GM21717 (cell line): ENCODE results near the gene PHLPP1.
"Not testable (repeated sequence)": the region's sequence is repeated elsewhere in the genome, so short reads cannot be mapped to it uniquely, and the experiment has no call there.

ENCODE experiments used
- ATAC-seq: cut with Tn5 transposase; IDR thresholded peaks from one replicate; pipeline ENCODE4 v1.9.1; 2021; ENCODE audit warnings: mild to moderate bottlenecking, moderate library complexity; ENCODE audit not compliant: unreplicated experiment

The PHLPP1 gene

DNA sequence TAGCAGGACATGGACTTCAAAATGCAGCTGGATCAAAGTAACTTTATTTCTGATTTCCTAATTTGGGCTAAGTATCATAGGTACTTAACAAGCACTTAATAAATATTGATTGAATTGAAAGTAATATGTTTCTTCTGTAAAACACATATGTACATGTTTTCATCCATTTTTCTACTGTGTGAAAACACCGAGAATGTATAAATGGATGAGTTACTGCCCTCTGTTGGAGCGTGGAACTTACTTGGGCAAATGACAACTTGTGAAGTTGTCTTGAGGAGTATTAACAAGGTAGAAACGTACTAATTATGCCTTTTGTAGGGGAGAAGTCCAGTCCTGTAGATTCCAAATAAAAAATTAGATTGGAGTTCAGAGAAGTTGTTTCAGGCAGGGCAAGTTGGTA lies 87.2 kb downstream of the PHLPP1 start:
- ATAC-seq = no peak

DNA sequence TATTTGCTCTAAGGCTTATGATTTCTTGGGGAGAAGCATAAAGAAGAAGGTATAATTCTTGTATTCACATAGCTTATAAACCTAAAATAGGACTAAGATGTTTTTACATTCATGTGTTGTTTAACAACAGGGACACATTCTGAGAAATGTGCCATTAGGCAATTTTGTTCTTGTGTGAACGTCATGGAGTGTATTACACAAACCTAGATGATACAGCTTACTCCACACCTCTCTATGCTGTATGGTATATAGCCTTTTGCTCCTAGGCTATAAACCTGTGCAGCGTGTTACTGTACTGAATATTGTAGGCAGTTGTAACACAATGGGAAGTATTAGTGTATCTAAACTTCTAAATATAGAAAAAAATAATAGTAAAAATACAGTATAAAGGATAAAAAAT lies 92.1 kb downstream of the PHLPP1 start:
- ATAC-seq = no peak

DNA sequence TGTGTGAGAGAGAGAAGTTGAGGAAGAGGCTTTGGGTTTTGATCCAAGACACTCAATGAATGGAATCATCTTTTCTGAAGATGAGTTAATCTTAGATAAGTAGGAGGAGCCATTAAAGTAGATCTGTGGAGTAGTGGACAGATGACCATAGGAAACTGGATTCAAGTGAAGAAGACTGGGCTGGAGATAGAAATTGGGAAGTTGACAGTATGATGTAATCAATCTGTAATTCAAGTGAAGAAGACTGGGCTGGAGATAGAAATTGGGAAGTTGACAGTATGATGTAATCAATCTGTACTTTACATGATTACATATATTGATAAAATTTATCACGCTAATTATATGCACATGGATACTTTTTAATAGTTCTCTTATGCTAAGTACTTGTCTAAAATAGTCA lies 92.8 kb downstream of the PHLPP1 start:
- ATAC-seq = no peak

DNA sequence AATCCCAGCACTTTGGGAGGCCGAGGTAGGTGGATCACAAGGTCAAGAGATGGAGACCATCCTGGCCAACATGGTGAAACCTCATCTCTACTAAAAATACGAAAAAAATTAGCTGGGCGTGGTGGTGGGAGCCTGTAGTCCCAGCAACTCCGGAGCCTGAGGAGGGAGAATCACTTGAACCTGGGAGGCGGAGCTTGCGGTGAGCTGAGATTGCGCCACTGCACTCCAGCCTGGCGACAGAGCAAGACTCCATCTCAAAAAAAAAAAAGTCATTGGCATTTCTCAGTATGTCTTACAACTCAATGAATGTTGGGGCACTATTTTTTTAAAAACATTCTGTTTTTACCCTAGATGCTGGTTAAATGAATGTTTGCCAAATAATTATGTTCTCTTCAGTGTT lies 94.1 kb downstream of the PHLPP1 start:
- not testable (repeated sequence) for ATAC-seq

DNA sequence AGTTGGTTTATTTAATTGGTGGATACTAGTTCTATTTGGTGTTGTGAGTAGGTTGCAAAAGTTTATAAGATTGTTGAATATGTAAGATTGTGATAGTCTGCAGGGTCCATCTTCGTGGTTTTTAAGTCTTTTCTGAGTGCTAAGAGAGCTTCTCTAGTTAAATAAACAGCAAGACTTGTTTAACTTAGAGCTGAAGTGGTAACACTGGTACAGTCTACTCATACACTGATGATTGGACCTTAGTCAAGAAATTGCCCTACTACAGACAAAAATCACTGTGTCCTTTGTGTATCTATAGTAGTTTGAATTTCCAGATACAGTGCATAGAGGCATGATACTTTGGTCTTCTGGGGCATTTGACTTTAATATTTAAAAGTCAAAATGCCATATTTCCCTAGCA lies 94.6 kb downstream of the PHLPP1 start:
- no peak for ATAC-seq

DNA sequence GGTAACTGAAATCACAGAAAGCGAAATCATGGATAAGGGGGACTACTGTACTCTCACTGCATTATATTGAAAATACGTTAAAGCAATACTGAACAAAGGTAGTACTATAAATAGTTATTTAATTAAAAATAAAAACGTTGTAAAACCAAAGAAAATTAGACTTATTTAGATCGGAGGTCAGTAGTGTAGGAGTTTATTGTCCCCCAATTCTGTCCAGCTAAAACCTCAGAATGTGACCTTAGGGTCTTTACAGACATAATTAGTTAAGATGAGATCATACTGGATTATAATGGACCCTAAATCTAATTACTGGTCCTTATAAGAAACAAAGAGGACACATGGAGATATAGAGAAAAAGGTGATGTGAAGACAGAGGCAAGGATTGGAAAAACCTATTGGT lies 95.3 kb downstream of the PHLPP1 start:
- no peak for ATAC-seq

DNA sequence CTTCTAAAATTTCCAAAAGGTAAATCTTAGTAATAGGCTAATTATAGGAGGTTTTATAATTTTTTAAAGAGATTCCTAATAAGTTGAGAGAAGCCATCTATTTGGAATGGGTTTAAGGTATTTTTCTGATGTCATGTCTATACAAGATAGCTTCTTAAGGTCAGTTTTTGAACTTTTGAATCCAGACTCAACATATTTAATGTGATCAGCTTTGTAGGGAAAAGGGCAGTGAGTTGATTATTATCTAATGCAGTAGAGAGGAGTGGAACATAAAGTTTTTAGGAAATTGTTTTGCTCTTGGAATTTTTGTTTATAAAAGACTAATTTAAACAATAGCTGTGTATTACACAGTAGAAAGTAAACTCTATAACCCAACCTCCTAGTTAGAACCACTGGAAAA lies 96.3 kb downstream of the PHLPP1 start:
- no peak for ATAC-seq

DNA sequence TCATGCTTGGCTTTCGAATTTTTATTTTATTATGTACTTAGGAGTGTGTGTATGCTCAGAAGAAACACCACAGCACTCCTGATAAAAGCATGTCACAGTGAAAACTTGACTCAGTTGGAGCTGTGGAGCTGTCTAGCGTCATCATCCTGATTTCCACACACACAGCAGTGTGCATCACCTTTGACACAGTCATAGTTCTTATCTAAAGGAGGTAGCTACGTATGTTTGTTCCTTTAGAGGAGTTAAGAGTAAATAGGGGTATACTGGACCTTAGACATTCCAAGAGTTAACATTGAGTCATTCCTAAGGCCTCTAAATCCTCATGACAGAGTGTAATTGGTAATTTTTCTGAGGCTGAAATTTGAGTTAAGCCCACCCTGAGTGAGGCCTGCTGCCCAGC lies 96.9 kb downstream of the PHLPP1 start:
- no peak for ATAC-seq

DNA sequence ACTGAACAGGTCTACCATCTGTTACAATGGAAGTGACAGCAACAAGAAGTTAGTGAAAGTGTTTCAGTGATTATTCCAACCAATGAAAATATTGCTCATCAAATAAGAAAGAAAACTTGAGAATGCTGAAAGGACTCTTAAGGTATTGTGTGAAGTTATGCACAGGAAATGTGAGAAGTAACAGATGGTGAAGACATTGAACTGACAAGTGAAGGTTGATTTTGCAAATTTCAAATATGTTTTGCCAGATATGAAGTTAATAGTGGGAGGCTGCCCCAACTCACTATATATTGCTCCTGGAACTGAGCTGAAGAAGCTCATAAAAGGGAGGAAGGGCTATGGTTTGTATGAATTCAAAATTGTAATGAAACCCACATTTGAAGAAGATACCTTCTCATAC lies 97.5 kb downstream of the PHLPP1 start:
- ATAC-seq = no peak

DNA sequence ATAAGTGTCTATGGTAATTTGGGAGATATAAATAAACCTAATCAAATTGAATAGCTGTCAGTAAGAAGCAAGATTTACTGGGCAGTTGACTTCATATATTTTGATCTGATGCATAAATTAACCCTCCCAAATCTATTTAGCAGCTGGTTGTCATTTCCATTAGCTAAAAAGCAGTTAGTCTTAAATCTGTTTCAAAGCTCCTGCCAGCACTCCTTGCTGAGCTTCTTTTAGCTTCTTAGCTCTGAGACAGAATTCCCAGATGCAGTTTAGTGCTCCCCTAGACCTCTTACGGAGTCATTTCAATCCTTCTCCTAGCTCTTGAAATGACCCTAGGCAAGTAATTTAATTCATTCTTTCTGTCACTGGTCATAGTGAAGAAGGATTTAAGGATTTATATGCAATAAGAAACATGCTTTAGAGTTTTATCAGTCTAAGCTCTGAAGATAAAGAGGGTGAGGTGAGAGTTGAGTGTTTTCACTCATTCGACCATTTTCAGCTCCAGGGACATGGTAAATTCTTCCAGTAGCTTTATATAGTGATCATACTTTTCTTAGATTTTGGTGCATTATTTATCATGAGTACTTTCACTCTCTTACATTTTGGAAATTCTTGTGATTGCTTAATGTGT lies 98.9 kb downstream of the PHLPP1 start:
- ATAC-seq = no peak

DNA sequence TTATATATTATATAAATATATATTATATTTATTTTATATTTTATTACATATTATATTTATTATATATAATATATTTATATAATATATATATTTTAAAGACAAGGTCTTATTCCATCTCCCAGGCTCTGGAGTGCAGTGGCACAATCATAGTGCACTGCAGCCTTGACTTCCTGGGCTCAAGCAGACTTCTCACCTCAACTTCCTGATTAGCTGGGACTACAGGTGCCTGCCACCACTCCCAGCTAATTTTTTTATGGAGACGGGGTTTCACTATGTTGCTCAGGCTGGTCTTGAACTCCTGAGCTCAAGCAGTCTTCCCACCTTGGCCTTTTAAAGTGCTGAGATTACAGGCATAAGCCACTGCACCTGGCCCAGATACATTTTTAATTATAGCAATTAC lies 110.0 kb downstream of the PHLPP1 start:
- ATAC-seq = no peak

DNA sequence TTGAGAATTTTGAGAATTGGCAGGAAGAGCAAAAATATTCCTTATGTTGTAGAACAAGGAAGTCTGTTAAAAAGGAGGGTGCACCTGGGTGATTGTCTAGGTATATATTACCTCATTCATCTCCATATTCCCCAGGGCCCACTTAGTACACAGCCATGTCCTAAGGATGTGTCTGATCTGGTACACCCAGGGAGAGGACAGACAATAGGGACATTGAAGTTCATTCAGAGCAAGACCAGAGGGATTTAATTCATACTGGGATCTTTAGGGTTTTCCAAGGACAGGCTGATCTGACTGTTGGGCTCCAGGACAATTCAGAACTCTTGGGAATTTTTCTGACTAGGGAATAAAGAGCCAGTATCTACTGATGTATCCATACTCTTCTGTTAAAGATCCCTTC lies 112.1 kb downstream of the PHLPP1 start:
- no peak for ATAC-seq

DNA sequence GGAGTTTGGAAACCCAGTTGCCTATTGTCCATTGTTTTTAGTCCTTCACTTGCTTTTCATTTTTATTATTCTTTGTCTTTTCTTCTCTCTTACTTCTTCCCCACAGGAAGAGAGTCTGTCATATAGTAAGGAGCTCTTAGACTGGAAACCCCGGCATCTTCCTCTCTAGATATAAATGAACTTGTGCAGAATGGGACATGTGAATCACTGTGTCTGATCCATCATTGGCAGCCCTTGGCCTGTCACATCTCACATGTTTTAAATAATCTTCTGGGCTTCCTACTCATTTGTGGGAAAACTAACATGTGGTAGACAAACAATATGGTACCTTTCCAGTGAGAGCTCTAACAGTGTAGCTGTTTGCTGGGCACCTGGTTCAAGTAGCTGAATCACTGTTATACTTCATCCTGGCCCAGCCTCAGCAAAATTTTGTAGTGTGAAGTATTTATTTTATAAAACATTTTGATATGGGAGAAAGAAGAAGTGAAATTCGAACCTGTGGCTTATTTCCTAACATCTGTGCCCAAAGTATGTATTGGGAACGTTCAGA lies 112.8 kb downstream of the PHLPP1 start:
- no peak for ATAC-seq

DNA sequence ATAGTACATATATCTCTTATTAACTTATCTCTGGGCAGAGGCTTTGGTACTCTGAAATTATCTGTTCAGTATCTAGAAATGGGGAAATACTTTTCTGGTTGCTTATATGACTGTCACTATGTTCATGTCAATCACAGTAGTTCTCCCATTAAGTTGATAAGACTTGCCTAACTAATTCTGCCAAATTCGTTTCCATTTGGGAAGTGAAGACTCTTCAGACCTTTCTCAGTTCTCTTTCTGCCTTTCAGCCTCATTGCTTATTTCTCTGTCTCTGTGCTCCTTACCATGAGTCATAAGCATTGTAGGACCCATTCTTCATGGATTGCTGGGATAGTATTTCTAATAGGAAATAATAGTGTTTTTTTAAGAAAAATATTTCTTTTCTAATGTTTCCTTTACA lies 113.5 kb downstream of the PHLPP1 start:
- no peak for ATAC-seq

DNA sequence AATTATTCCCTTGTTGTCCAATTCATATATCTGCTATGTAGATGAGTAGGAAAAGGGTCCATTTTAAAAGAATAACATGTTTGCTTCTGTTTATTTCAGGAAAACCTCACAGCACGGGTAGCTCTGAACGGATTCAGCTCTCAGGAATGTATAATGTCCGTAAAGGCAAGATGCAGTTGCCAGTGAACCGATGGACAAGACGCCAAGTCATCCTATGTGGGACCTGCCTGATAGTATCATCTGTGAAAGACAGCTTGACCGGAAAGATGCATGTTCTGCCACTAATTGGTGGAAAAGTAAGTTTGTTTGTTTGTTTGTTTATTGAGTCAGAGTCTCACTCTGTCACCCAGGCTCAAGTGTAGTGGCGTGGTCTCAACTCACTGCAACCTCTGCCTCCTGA lies 114.6 kb downstream of the PHLPP1 start:
- ATAC-seq = no peak

DNA sequence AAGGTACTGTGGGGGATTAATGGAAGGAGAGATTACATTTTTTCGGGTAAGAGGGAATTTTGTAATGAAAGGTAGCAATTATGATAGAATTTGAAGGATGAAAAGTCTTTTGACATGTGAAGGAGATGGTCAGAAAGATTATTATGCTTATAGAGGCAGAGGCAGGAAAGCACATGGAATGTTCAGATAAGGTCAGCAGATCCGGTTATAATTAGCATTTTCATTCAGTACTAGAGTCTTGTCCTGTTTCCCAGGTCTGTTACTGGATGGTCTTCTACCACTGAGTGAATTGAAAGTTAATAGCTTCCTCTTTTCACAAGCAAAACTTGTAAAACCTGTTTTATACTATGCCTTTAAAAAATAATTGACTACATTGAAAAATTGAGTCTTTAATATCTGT lies 116.9 kb downstream of the PHLPP1 start:
- no peak for ATAC-seq

DNA sequence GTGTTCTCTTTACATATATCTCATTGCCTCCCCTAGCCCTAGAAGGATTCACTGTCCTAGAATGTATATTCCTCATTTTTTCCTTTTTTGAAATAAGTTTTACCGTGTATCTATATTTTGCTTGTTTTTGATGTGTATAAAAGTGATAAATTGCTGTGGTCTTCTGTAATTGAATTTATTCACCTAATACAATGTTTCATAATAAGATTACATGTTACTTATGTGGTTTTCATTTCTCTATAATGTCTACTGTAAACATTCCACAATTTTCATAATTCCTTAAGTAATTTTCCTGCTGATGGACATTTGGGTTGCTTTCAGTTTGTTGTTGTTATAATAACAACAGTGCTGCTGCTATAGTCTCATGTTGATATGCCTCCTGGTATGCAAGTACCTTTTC lies 118.2 kb downstream of the PHLPP1 start:
- no peak for ATAC-seq

DNA sequence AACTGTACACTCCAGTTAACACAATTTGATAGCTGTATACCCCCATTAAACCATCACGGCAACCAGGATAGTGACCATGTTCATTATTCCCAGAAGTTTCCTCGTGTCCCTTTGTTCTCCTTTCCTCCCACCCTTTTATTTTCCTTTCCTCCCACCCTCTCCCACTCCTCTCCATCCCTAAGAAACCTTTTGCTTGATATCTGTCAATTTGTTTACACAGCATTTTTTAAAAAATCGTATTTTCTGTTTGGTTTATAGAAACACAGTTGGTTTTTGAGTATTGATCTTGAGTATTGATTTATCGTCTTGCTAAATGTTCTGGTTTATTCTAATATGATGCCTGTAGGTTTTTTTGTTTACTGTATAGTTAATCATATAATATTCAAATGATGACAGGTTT lies 119.4 kb downstream of the PHLPP1 start:
- ATAC-seq = no peak

DNA sequence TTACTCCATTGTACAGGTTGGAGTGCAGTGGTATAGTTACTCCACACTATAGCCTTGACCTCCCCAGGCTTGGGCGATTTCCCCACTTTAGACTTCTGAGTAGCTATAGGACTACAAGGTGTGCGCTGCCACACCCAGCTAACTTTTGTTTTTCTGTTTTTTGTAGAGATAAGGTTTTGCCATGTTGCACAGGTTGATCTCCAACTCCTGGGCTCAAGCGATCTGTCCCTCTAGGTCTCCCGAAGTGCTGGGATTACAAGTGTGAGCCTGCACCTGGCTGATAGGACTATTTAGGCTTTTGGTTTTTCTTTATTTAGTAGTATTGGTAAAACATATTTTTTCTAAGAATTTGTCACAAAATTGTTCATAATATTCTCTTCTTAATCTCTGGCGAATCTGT lies 121.7 kb downstream of the PHLPP1 start:
- no peak for ATAC-seq

DNA sequence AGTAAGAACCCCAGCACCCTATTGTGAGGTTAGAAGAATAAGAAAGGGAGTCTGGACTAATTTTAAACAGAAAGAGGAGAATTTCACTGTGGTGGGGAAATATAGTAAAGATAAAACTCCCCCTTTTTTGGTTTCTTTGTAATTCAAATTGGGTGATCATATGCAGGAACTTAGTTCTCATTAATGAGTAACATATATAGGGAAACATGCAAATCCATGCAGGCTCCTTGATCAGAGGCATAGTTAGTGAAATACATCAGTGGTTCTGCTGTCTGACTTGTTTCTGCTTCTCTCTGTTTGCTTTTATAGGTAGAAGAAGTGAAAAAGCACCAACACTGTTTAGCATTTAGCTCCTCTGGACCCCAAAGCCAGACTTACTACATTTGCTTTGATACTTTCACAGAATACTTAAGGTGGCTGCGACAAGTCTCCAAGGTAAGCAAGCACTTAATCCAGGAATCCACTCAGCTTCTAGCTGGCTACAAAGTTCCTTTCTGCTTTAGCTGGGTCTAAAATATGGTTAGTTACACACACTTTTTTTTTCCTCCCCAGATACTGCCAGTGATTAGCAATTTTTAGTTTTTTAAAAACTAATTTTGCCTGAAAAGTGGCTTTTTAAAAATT lies 123.2 kb downstream of the PHLPP1 start:
- ATAC-seq = peak; percentile 56

DNA sequence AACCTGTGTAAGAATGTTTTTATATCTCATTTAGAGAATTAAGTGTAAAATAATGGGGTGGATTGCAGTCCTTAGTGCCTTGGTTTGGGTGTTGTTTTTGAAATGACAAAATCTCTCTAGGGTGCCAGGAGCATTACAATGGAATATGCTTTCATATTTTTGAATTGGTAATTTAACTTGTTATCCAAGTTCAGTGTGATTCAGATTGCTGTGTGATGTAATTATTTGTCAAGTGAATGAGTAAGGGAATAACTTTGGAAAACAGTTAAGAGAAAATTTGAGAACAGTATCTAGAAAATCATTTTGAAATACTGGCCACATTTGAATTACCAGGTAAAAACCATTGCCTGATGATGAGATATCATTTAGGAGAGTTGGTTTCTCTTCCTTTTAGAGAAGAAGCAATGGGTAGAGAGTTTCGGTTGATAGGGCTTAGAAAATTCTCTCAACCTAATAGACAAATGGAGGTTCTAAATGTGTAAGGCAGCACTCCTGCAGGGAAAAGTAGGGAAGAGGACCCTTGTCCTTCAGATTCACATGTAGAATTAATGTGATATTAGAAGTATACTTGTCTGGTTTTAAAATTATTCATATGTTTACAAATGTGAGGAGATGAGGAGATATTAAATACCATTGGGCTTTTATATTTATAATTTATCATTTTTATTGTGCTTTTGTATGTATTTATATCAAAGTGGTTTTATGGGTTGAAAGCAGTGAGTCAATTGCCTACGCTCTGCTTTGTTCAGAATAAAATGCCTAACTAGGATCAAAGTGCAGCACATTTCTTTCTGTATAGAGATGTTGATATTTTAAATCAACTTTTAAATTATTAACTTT lies 124.8 kb downstream of the PHLPP1 start:
- no peak for ATAC-seq

DNA sequence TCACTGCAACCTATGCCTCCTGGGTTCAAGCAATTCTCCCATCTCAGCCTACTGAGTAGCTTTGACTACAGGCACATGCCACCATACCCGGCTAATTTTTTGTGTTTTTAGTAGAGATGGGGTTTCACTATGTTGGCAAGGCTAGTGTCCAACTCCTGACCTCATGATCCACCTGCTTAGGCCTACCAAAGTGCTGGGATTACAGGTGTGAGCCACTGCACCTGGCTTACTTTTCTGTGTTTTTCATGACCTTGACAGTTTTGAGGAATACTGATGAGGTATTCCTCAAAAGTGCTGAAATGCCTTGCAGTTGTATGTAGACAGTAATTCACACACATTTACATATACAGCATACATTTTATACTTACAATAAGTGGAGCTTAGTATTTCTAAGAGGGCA lies 126.1 kb downstream of the PHLPP1 start:
- ATAC-seq = no peak
